PC-3 (cell line): ENCODE data around the gene SLC1A5. TPM values are rescaled to one million over a fixed set of nuclear protein-coding genes. Genes with fewer than 3 reads are reported as not detected.

Experiments used
- ATAC-seq: fragments of 200-7000 bp; cut with Tn5 transposase; 2 replicates; pipeline ENCODE4 v1.9.1; 2020; ENCODE audit warnings: mild to moderate bottlenecking, moderate library complexity
- BruUV-seq: library from RNA; stranded (reverse); fragments of 400-500 nt; replicated peaks from 2 replicates; lab custom pipeline; 2021; lab: Mats Ljungman, UMichigan
- CTCF ChIA-PET: fragments of 300-600 bp; sonication (Branson Sonifier 250); formaldehyde crosslinking; loops from one replicate; lab custom pipeline; 2022; ENCODE audit warnings: antibody characterized with exemption; lab: Charles Lee
- POLR2A ChIA-PET: fragments of 300-600 bp; sonication (Branson Sonifier 250); formaldehyde crosslinking; loops from one replicate; lab custom pipeline; 2022; ENCODE audit warnings: antibody characterized with exemption; ENCODE audit not compliant: unreplicated experiment; lab: Charles Lee
- DNase-seq: peaks from one replicate; pipeline ENCODE4 v3.0.0-alpha.2; 2015
- H2AFZ ChIP-seq: fragments of 300-600 bp; sonication (generic); 2 replicates; pipeline ENCODE4 v1.6.0; 2016; ENCODE audit warnings: antibody characterized with exemption, low read length
- H3F3A ChIP-seq: fragments of 300-600 bp; sonication (generic); one replicate; pipeline ENCODE4 v1.6.0; 2017; ENCODE audit warnings: antibody characterized with exemption, low read length, control low read depth, mild to moderate bottlenecking; ENCODE audit not compliant: unreplicated experiment
- H3K27ac ChIP-seq: fragments of 300-600 bp; sonication (generic); 2 replicates; pipeline ENCODE4 v1.5.1; 2016; ENCODE audit warnings: mild to moderate bottlenecking, low read length
- H3K27me3 ChIP-seq: fragments of 300-600 bp; sonication (generic); 2 replicates; pipeline ENCODE4 v1.6.1; 2016; ENCODE audit warnings: low read length, mixed read lengths
- H3K36me3 ChIP-seq: fragments of 300-600 bp; sonication (generic); 2 replicates; pipeline ENCODE4 v1.6.1; 2016; ENCODE audit warnings: low read depth, mixed run types, low read length, mixed read lengths
- H3K4me1 ChIP-seq: fragments of 300-600 bp; sonication (generic); 2 replicates; pipeline ENCODE4 v1.5.1; 2016; ENCODE audit warnings: low read length; ENCODE audit not compliant: insufficient read depth
- H3K4me2 ChIP-seq: fragments of 300-600 bp; sonication (generic); 2 replicates; pipeline ENCODE4 v1.6.0; 2016; ENCODE audit warnings: low read length
- H3K4me3 ChIP-seq: fragments of 300-600 bp; sonication (generic); 2 replicates; pipeline ENCODE4 v1.5.1; 2016; ENCODE audit warnings: mild to moderate bottlenecking, low read length, mixed read lengths
- H3K79me2 ChIP-seq: fragments of 300-600 bp; sonication (generic); 2 replicates; pipeline ENCODE4 v1.6.1; 2017; ENCODE audit warnings: low read length, mixed read lengths
- H3K9ac ChIP-seq: fragments of 300-600 bp; sonication (generic); 2 replicates; pipeline ENCODE4 v1.6.0; 2016; ENCODE audit warnings: mild to moderate bottlenecking, low read length
- H3K9me2 ChIP-seq: fragments of 300-600 bp; sonication (generic); replicated peaks from 2 replicates; pipeline ENCODE4 v1.6.1; 2016; ENCODE audit warnings: mixed run types, low read length, mixed read lengths
- H3K9me3 ChIP-seq: fragments of 300-600 bp; sonication (generic); 2 replicates; pipeline ENCODE4 v1.6.1; 2016; ENCODE audit warnings: low read length, mixed read lengths
- H4K20me1 ChIP-seq: fragments of 300-600 bp; sonication (generic); 2 replicates; pipeline ENCODE4 v1.6.1; 2016; ENCODE audit warnings: low read length, mixed read lengths
- CTCF ChIP-seq: fragments of 300-600 bp; sonication (generic); conservative IDR thresholded peaks from 2 replicates; pipeline ENCODE4 v1.5.1; 2017; ENCODE audit warnings: antibody characterized with exemption, low read depth, mild to moderate bottlenecking, low read length
- EZH2 ChIP-seq: fragments of 300-600 bp; sonication (generic); IDR thresholded peaks from one replicate; pipeline ENCODE4 v1.6.1; 2017; ENCODE audit warnings: antibody characterized with exemption, mild to moderate bottlenecking, low read length; ENCODE audit not compliant: unreplicated experiment
- EZH2phosphoT487 ChIP-seq: fragments of 300-600 bp; sonication (generic); IDR thresholded peaks from 2 replicates; pipeline ENCODE4 v1.6.1; 2018; ENCODE audit warnings: mild to moderate bottlenecking, antibody characterized with exemption, low read length, borderline replicate concordance
- intact Hi-C: fragments of 100-400 bp; cut with micrococcal nuclease; formaldehyde crosslinking; loops from 2 replicates; pipeline ENCODE4 v1.9.0; 2023
- total RNA-seq: library from RNA; depleted of rRNA; stranded (reverse); fragments of >200 nt; gene quantifications from 2 replicates; pipeline ENCODE4 v1.2.3, GENCODE V29; 2014

Gene SLC1A5
- total RNA-seq, 1 experiment from 2014 or later, result 97.4 TPM

GRCh38 chr19:46818812-46819211 lies 30.4 kb upstream of the SLC1A5 start:
- H3K79me2 ChIP-seq, result no peaks in the 10 kb centered on the region
- no peak for TF ChIP-seq CTCF
- no peak for TF ChIP-seq EZH2phosphoT487
- TF ChIP-seq EZH2, result no peak
- peak; percentile 19 for DNase-seq
- no peak overlapping the region for H2AFZ ChIP-seq
- no peaks in the 10 kb centered on the region for H4K20me1 ChIP-seq
- no TSS peak for BruUV-seq
- intact Hi-C loops, result no loop called here
- no peaks in the 10 kb centered on the region for H3K27me3 ChIP-seq
- no peak overlapping the region for H3K4me3 ChIP-seq
- no peaks in the 10 kb centered on the region for H3K4me1 ChIP-seq
- no peaks in the 10 kb centered on the region for H3K9me3 ChIP-seq
- no peak for ATAC-seq
- ChIA-PET POLR2A (no interaction called here), CTCF (no interaction called here)
- no peak overlapping the region for H3K9ac ChIP-seq
- no peaks in the 10 kb centered on the region for H3K36me3 ChIP-seq
- no peak overlapping the region for H3K4me2 ChIP-seq
- no peak overlapping the region for H3K27ac ChIP-seq
- H3F3A ChIP-seq, result no peaks in the 10 kb centered on the region
- H3K9me2 ChIP-seq, result no peaks in the 10 kb centered on the region

- Histone ChIP-seq H3K9me2 (no peaks in the 10 kb centered on the region), H3K4me1 (no peaks in the 10 kb centered on the region), H2AFZ (no peak overlapping the region), H3K36me3 (no peaks in the 10 kb centered on the region), H3K79me2 (no peaks in the 10 kb centered on the region), H4K20me1 (no peaks in the 10 kb centered on the region), H3K9me3 (no peaks in the 10 kb centered on the region), H3F3A (no peaks in the 10 kb centered on the region), H3K9ac (no peak overlapping the region), H3K27ac (no peak overlapping the region), H3K4me2 (no peak overlapping the region), H3K4me3 (no peak overlapping the region), H3K27me3 (no peaks in the 10 kb centered on the region)
- DNase-seq (no peak), ATAC-seq (no peak)
- ChIA-PET CTCF (no interaction called here), POLR2A (no interaction called here)
- no TSS peak for BruUV-seq
- TF ChIP-seq CTCF (no peak), EZH2 (no peak), EZH2phosphoT487 (no peak)
- intact Hi-C loops, result no loop called here
These were observed 27.6 kb upstream of the SLC1A5 start for GRCh38 chr19:46815833-46816627.

GRCh38 chr19:46813839-46814358 lies 25.5 kb upstream of the SLC1A5 start:
- Histone ChIP-seq H3K4me2 (peak overlapping the region; percentile 44; the same call in 1 of the 2 replicates), H3K36me3 (no peaks in the 10 kb centered on the region), H3K9me2 (no peaks in the 10 kb centered on the region), H4K20me1 (no peaks in the 10 kb centered on the region), H3K9ac (no peak overlapping the region), H3K4me1 (no peaks in the 10 kb centered on the region), H3F3A (no peaks in the 10 kb centered on the region), H3K27me3 (no peaks in the 10 kb centered on the region), H2AFZ (no peak overlapping the region; the same call in 1 of the 2 replicates), H3K4me3 (no peak overlapping the region), H3K9me3 (no peaks in the 10 kb centered on the region), H3K79me2 (no peaks in the 10 kb centered on the region), H3K27ac (no peak overlapping the region)
- ChIA-PET CTCF (interaction anchor here (0.6 kb wide), 1 partner anchor 8 kb away, joined by 6 read pairs; no protein-coding TSS in a partner anchor), POLR2A (no interaction called here)
- DNase-seq, result peak; percentile 43
- intact Hi-C loops, result no loop called here
- ATAC-seq, result peak; percentile 50; the same call in 1 of the 2 replicates
- BruUV-seq, result no TSS peak
- TF ChIP-seq EZH2, result no peak
- no peak for TF ChIP-seq EZH2phosphoT487
- TF ChIP-seq CTCF, result no peak
